ENCODE data around the gene TMEM87A.

GRCh38 chr15:42284551-42284950 is 11.3 kb upstream of the TMEM87A start:
- TF ChIP-seq CTCF (IDR thresholded peaks at IDR 0.05; ENCODE audit: insufficient read depth, low read length, poor library complexity, severe bottlenecking) (no peak), EZH2phosphoT487 (conservative IDR thresholded peaks at IDR 0.05; ENCODE audit: low read length) (no peak)
